PC-3 (cell line): ENCODE data around the gene HNRNPF. TPM values are rescaled to one million over a fixed set of nuclear protein-coding genes. Genes with fewer than 3 reads are reported as not detected.

ENCODE experiments used
- ATAC-seq: fragments of 200-7000 bp; cut with Tn5 transposase; 2 replicates; pipeline ENCODE4 v1.9.1; 2020; ENCODE audit warnings: mild to moderate bottlenecking, moderate library complexity
- BruUV-seq: library from RNA; stranded (reverse); fragments of 400-500 nt; replicated peaks from 2 replicates; lab custom pipeline; 2021; lab: Mats Ljungman, UMichigan
- CTCF ChIA-PET: fragments of 300-600 bp; sonication (Branson Sonifier 250); formaldehyde crosslinking; loops from one replicate; lab custom pipeline; 2022; ENCODE audit warnings: antibody characterized with exemption; lab: Charles Lee
- POLR2A ChIA-PET: fragments of 300-600 bp; sonication (Branson Sonifier 250); formaldehyde crosslinking; loops from one replicate; lab custom pipeline; 2022; ENCODE audit warnings: antibody characterized with exemption; ENCODE audit not compliant: unreplicated experiment; lab: Charles Lee
- DNase-seq: peaks from one replicate; pipeline ENCODE4 v3.0.0-alpha.2; 2015
- H2AFZ ChIP-seq: fragments of 300-600 bp; sonication (generic); 2 replicates; pipeline ENCODE4 v1.6.0; 2016; ENCODE audit warnings: antibody characterized with exemption, low read length
- H3F3A ChIP-seq: fragments of 300-600 bp; sonication (generic); one replicate; pipeline ENCODE4 v1.6.0; 2017; ENCODE audit warnings: antibody characterized with exemption, low read length, control low read depth, mild to moderate bottlenecking; ENCODE audit not compliant: unreplicated experiment
- H3K27ac ChIP-seq: fragments of 300-600 bp; sonication (generic); 2 replicates; pipeline ENCODE4 v1.5.1; 2016; ENCODE audit warnings: mild to moderate bottlenecking, low read length
- H3K27me3 ChIP-seq: fragments of 300-600 bp; sonication (generic); 2 replicates; pipeline ENCODE4 v1.6.1; 2016; ENCODE audit warnings: low read length, mixed read lengths
- H3K36me3 ChIP-seq: fragments of 300-600 bp; sonication (generic); 2 replicates; pipeline ENCODE4 v1.6.1; 2016; ENCODE audit warnings: low read depth, mixed run types, low read length, mixed read lengths
- H3K4me1 ChIP-seq: fragments of 300-600 bp; sonication (generic); 2 replicates; pipeline ENCODE4 v1.5.1; 2016; ENCODE audit warnings: low read length; ENCODE audit not compliant: insufficient read depth
- H3K4me2 ChIP-seq: fragments of 300-600 bp; sonication (generic); 2 replicates; pipeline ENCODE4 v1.6.0; 2016; ENCODE audit warnings: low read length
- H3K4me3 ChIP-seq: fragments of 300-600 bp; sonication (generic); 2 replicates; pipeline ENCODE4 v1.5.1; 2016; ENCODE audit warnings: mild to moderate bottlenecking, low read length, mixed read lengths
- H3K79me2 ChIP-seq: fragments of 300-600 bp; sonication (generic); 2 replicates; pipeline ENCODE4 v1.6.1; 2017; ENCODE audit warnings: low read length, mixed read lengths
- H3K9ac ChIP-seq: fragments of 300-600 bp; sonication (generic); 2 replicates; pipeline ENCODE4 v1.6.0; 2016; ENCODE audit warnings: mild to moderate bottlenecking, low read length
- H3K9me2 ChIP-seq: fragments of 300-600 bp; sonication (generic); replicated peaks from 2 replicates; pipeline ENCODE4 v1.6.1; 2016; ENCODE audit warnings: mixed run types, low read length, mixed read lengths
- H3K9me3 ChIP-seq: fragments of 300-600 bp; sonication (generic); 2 replicates; pipeline ENCODE4 v1.6.1; 2016; ENCODE audit warnings: low read length, mixed read lengths
- H4K20me1 ChIP-seq: fragments of 300-600 bp; sonication (generic); 2 replicates; pipeline ENCODE4 v1.6.1; 2016; ENCODE audit warnings: low read length, mixed read lengths
- EZH2 ChIP-seq: fragments of 300-600 bp; sonication (generic); IDR thresholded peaks from one replicate; pipeline ENCODE4 v1.6.1; 2017; ENCODE audit warnings: antibody characterized with exemption, mild to moderate bottlenecking, low read length; ENCODE audit not compliant: unreplicated experiment
- EZH2phosphoT487 ChIP-seq: fragments of 300-600 bp; sonication (generic); IDR thresholded peaks from 2 replicates; pipeline ENCODE4 v1.6.1; 2018; ENCODE audit warnings: mild to moderate bottlenecking, antibody characterized with exemption, low read length, borderline replicate concordance
- intact Hi-C: fragments of 100-400 bp; cut with micrococcal nuclease; formaldehyde crosslinking; loops from 2 replicates; pipeline ENCODE4 v1.9.0; 2023
- total RNA-seq: library from RNA; depleted of rRNA; stranded (reverse); fragments of >200 nt; gene quantifications from 2 replicates; pipeline ENCODE4 v1.2.3, GENCODE V29; 2014
- TF ChIP-seq, protein P1 (sequence below): fragments of 300-600 bp; sonication (generic); conservative IDR thresholded peaks from 2 replicates; pipeline ENCODE4 v1.5.1; 2017; ENCODE audit warnings: antibody characterized with exemption, low read depth, mild to moderate bottlenecking, low read length

HNRNPF gene
- total RNA-seq, 1 experiment from 2014 or later: 421 TPM

DNA sequence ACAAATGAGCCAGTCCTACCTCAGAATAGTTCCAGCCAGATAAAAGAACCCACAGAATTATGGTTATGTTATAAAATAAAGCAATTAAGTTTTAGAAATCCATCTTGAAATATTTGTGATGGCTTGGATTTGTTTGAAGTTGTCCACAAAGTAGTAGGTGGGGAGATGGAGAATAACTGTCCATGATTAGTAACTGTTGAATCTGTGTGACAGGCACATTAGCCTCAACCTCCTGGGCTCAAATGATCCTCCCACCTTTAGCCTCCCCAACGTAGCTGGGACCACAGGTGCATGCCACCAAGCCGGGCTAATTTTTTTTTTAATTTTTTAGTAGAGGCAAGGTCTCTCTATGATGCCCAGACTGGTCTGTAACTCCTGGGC is 10.1 kb downstream of the HNRNPF start:
- Histone ChIP-seq H2AFZ (no peak overlapping the region), H3K9me2 (no peaks in the 10 kb centered on the region), H3F3A (peaks cover 3% of the 10 kb centered on the region), H3K4me1 (peaks cover 73% of the 10 kb centered on the region), H4K20me1 (peaks cover 78% of the 10 kb centered on the region), H3K27me3 (no peaks in the 10 kb centered on the region), H3K36me3 (peaks cover 50% of the 10 kb centered on the region), H3K79me2 (peaks cover 99% of the 10 kb centered on the region), H3K9ac (no peak overlapping the region), H3K4me3 (peak overlapping the region; percentile 78), H3K9me3 (no peaks in the 10 kb centered on the region), H3K27ac (no peak overlapping the region; the same call in 1 of the 2 replicates), H3K4me2 (peak overlapping the region; percentile 85)
- ChIA-PET POLR2A (no interaction called here), CTCF (no interaction called here)
- no TSS peak for BruUV-seq
- ATAC-seq (no peak), DNase-seq (no peak)
- intact Hi-C loops: loop anchor here (5.0 kb wide), 2 partner anchors 38 to 42 kb away; partner anchors contain the start of gene ZNF487
- TF ChIP-seq, protein P1, sequence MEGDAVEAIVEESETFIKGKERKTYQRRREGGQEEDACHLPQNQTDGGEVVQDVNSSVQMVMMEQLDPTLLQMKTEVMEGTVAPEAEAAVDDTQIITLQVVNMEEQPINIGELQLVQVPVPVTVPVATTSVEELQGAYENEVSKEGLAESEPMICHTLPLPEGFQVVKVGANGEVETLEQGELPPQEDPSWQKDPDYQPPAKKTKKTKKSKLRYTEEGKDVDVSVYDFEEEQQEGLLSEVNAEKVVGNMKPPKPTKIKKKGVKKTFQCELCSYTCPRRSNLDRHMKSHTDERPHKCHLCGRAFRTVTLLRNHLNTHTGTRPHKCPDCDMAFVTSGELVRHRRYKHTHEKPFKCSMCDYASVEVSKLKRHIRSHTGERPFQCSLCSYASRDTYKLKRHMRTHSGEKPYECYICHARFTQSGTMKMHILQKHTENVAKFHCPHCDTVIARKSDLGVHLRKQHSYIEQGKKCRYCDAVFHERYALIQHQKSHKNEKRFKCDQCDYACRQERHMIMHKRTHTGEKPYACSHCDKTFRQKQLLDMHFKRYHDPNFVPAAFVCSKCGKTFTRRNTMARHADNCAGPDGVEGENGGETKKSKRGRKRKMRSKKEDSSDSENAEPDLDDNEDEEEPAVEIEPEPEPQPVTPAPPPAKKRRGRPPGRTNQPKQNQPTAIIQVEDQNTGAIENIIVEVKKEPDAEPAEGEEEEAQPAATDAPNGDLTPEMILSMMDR: no peak
- TF ChIP-seq EZH2phosphoT487 (no peak), EZH2 (no peak)

DNA sequence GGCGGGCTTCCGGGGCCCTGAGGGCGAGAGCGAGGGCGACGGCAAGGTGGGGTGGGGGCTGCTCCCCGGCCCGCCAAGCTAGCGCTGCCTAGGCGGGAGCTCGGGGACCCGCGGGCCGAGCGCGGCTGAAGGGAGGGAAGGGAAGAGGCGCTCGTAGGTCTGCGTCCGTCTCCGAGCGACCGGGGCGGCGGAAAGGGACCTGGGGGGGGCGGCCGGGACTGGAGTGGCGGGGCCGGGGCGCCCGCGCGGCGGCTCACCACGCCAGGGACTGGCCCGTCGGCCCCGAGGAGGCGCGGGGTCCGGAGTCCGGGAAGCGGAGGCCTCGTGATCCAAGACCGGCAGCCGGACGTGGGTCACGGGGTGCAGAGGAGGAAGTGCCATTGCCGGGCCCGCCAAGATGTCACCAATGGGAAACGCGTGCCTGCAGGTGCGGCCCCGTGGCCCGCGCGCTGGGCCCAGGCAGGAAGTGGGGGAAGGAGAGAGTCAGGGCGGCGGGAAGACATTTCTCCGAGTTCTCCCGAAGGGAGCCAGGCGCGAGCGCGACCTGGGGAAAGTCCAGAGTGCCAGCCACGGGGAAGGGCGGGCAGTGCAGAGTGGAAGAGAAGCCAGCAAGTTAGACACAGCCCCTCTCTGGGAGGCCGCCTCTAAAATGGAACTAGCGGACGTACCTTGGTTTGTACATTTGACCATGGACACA is 11.9 kb downstream of the HNRNPF start:
- ChIA-PET POLR2A (interaction anchor here (1.1 kb wide), 1 partner anchor 17 kb away, joined by 4 read pairs; no protein-coding TSS in a partner anchor), CTCF (interaction anchor here (0.5 to 0.6 kb wide), 2 partner anchors 12 to 968 kb away, joined by 6 read pairs; partner anchors contain the start of gene HNRNPF)
- Histone ChIP-seq H3K9me3 (no peaks in the 10 kb centered on the region), H3K36me3 (peaks cover 54% of the 10 kb centered on the region), H3K27me3 (no peaks in the 10 kb centered on the region), H3K4me1 (peaks cover 54% of the 10 kb centered on the region), H3K27ac (peak overlapping the region; percentile 93), H3K4me2 (peak overlapping the region; percentile 85), H3K79me2 (peaks cover 98% of the 10 kb centered on the region), H2AFZ (no peak overlapping the region), H3K9me2 (no peaks in the 10 kb centered on the region), H3F3A (no peaks in the 10 kb centered on the region), H3K4me3 (peak overlapping the region; percentile 78), H4K20me1 (peaks cover 78% of the 10 kb centered on the region), H3K9ac (peak overlapping the region; percentile 98)
- TF ChIP-seq EZH2 (no peak), EZH2phosphoT487 (peak; percentile 93)
- intact Hi-C loops: loop anchor here (1.0 to 5.0 kb wide), 3 partner anchors 10 to 40 kb away; partner anchors contain the start of gene ZNF487
- DNase-seq (peak; percentile 96), ATAC-seq (peak; percentile 80)
- no TSS peak for BruUV-seq

DNA sequence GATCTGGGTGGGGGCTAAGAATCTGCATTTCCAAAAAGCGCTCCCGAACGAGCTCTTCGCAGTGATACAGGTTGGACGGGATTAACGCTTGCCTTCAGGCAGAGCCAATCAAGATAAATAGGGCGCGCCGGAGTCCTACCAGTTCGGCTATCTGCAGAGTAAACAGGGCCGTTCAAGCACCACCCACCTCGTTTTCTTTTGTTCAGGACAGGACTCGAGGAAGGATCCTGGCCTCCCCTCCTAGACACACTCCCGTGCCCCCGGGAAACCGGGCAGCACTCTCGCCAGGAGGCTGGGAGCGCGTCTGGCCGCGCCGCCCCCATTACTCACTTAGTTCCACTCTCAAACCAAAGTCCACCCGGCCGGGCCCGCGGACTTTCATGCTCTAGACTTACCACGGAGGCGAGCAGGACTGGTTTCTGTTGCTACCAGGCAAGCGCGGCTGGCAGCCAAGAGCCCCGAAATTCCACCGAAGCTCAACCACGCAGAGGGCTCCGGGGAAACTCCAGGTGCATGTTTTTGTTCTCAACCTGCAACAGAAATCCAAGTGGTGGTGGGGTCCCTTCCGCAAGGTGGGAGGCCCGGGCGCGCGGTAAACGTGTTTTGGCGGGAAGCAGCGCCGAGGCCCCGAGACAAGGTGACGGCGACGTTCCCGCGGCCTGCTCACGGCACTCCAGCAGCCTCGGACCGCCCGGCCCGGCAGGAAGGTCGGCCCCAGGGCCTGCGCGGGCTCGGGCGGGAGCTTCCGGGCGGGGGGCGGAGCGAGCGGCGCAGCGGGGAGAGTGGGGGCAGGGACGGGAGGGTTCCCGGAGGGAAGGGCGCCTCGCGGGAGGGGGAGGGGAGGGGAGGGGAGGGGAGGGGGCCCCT is 12.7 kb downstream of the HNRNPF start:
- ChIA-PET POLR2A (interaction anchor here (0.7 to 1.1 kb wide), 3 partner anchors 17 to 91 kb away, joined by 3 to 4 read pairs (median 4); no protein-coding TSS in a partner anchor), CTCF (interaction anchor here (0.5 to 0.6 kb wide), 3 partner anchors 13 to 967 kb away, joined by 3 to 6 read pairs (median 6); partner anchors contain the start of gene HNRNPF)
- Histone ChIP-seq H3K36me3 (peaks cover 57% of the 10 kb centered on the region), H3K9ac (peak overlapping the region; percentile 98), H3K4me3 (peak overlapping the region; percentile 78), H3K9me3 (no peaks in the 10 kb centered on the region), H3K4me2 (peak overlapping the region; percentile 95), H3K9me2 (no peaks in the 10 kb centered on the region), H3K27ac (peak overlapping the region; percentile 93), H3K27me3 (no peaks in the 10 kb centered on the region), H4K20me1 (peaks cover 76% of the 10 kb centered on the region), H3K4me1 (peaks cover 48% of the 10 kb centered on the region), H2AFZ (peak overlapping the region; percentile 39; the same call in 1 of the 2 replicates), H3F3A (no peaks in the 10 kb centered on the region), H3K79me2 (peaks cover 98% of the 10 kb centered on the region)
- TSS peak; percentile 33 for BruUV-seq
- TF ChIP-seq, protein P1: no peak
- TF ChIP-seq EZH2: no peak
- TF ChIP-seq EZH2phosphoT487: no peak
- ATAC-seq: peak; percentile 71
- peak; percentile 82 for DNase-seq
- intact Hi-C loops: loop anchor here (5.0 kb wide), 2 partner anchors 39 to 41 kb away; partner anchors contain the start of gene ZNF487
